Motor neuron (in vitro differentiated cells): ENCODE data around the gene MBTPS1. TPM values are rescaled to one million over a fixed set of nuclear protein-coding genes. Genes with fewer than 3 reads are reported as not detected.

ENCODE experiments used
- ATAC-seq, 8 experiments: fragments of 200-7000 bp; cut with Tn5 transposase; replicated peaks in 6 of 8; 2 replicates each; pipeline ENCODE4 v1.8.0; 2021; ENCODE audit warnings: mild to moderate bottlenecking in 8 of 8, moderate library complexity in 8 of 8
- H3K27ac ChIP-seq, 2 donors: fragments of 250-450 bp; sonication (Bioruptor Pico); 2 replicates each; pipeline ENCODE4 v1.9.0; 2021; ENCODE audit warnings: antibody characterized with exemption in 2 of 2, mild to moderate bottlenecking in 2 of 2, moderate library complexity in 1 of 2
- H3K4me1 ChIP-seq, 2 donors: fragments of 250-450 bp; sonication (Bioruptor Pico); replicated peaks in 1 of 2; 2 replicates each; pipeline ENCODE4 v1.6.1; 2021; ENCODE audit warnings: antibody characterized with exemption in 2 of 2, mild to moderate bottlenecking in 2 of 2, moderate library complexity in 1 of 2
- H3K4me3 ChIP-seq, 5 donors: fragments of 250-450 bp; sonication (Bioruptor Pico); 2 replicates each; pipeline ENCODE4 v1.9.0; 2021; ENCODE audit warnings: antibody characterized with exemption in 5 of 5, mild to moderate bottlenecking in 5 of 5, moderate library complexity in 4 of 5
- WGBS, 10 experiments: fragments of 450-650 bp; shearing (Covaris generic); methylation state at CpG; one replicate each; pipeline ENCODE4 v1.0.0; 2022; 5-methylcytosine and 5-hydroxymethylcytosine counted together
- in situ Hi-C, 9 experiments: fragments of 400-800 bp; cut with MboI; loops; one replicate each; pipeline ENCODE4 v1.15.0; 2021; ENCODE audit warnings: low sequenced_read_pairs in 9 of 9, low pct_unique_long_range_greater_than_20kb in 2 of 9; ENCODE audit not compliant: unreplicated experiment in 9 of 9
- total RNA-seq, 8 experiments: library from RNA; unstranded; fragments of 300-600 nt; gene quantifications; 2 replicates each; pipeline versions ENCODE4 v1.2.3 to v1.2.4, GENCODE V29; 2022

The MBTPS1 gene
- total RNA-seq, 8 experiments from 2014 or later: 42.5 to 166 (median 62.3) TPM

- in situ Hi-C loops: loop anchor here in 1 of 9 experiments (25.0 kb wide), 1 partner anchor 396 kb away; no protein-coding TSS in a partner anchor
These were observed 25.3 kb downstream of the MBTPS1 start for GRCh38 chr16:84091460-84091859.

DNA sequence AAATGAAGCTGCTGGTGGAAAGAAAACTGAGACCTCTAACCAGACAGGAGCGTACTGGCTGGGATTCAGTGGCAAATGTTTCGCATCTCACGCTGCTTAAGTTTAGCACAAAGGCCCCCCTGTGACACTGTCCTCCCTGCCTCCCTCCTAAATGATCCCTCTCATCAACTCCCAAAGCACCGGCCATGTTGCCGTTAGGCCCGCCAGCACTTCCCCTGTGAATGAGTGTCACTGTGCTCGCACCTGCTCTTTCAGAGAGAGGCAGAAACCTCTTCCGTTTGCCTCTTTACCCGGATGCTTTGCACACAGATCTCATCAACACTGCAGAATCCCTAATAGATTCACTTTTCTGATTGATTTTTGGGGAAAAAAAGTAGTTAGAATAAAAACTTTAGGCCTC, 26.5 kb downstream of the MBTPS1 start:
- Histone ChIP-seq H3K27ac (no peak overlapping the region), H3K4me3 (no peak overlapping the region), H3K4me1 (no peaks in the 10 kb centered on the region)
- 80 to 100% (median 88%) methylated on average over 2 to 7 of the region's 9 CpGs for WGBS, 10 experiments
- ATAC-seq: no peak
- in situ Hi-C loops: loop anchor here in 1 of 9 experiments (25.0 kb wide), 1 partner anchor 397 kb away; no protein-coding TSS in a partner anchor

More at GRCh38 chr16:84091460-84091859, 25.3 kb downstream of the MBTPS1 start:
- Histone ChIP-seq H3K4me1 (no peaks in the 10 kb centered on the region), H3K27ac (no peak overlapping the region), H3K4me3 (no peak overlapping the region)
- peak in 4 of 8 experiments; percentile 23 to 82 (median 50) for ATAC-seq
- 68 to 100% (median 86%) methylated on average over 1 to 10 of the region's 10 CpGs; no CpG with 5 or more reads in 1 of the 10 experiments for WGBS, 10 experiments

DNA sequence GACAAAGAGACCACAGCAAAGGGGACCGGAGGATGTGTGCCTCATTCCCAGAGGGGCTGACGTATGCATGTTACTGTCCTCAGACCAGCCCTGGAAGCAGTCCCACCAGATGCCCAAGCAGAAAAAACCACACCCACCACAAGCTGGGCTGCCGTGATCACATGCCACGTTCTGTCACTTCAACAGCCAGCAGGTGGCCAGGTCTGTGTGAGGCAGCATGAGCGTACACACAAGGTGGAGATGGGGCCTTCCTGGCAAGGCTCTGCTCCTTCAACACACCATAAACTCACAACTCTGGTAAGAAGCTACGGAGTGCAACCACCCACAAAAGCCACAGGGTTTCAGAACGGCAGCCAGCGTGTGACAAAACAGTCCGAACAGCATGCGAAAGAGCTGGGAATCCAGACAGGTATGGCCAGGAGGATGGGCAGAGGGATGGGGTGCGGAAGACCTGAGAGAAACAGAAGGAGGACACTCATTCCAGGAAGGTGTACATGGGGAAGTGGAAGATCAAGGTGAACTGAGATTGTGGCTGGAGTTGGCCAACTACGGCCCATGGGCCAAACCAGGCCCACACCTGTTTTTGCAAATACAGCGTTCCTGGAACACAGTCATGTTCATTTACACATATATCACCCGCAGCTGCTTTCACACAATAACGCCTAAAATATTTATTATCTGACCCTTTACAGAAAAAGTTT, 27.9 kb downstream of the MBTPS1 start:
- H3K4me3 ChIP-seq: no peak overlapping the region
- WGBS, 10 experiments: 67 to 100% (median 80%) methylated on average over 1 to 11 of the region's 15 CpGs
- in situ Hi-C loops: loop anchor here in 3 of 9 experiments (10.0 to 25.0 kb wide), 3 partner anchors 76 to 398 kb away; no protein-coding TSS in a partner anchor

GRCh38 chr16:84087466-84088151, 29.1 kb downstream of the MBTPS1 start:
- no peak for ATAC-seq
- H3K27ac ChIP-seq: no peak overlapping the region
- in situ Hi-C loops: loop anchor here in 3 of 9 experiments (10.0 to 25.0 kb wide), 3 partner anchors 77 to 400 kb away; no protein-coding TSS in a partner anchor

More for the DNA sequence above, 27.9 kb downstream of the MBTPS1 start:
- H3K4me1 ChIP-seq: no peaks in the 10 kb centered on the region
- H3K27ac ChIP-seq: no peak overlapping the region
- peak in 3 of 8 experiments; percentile 62 to 67 (median 65) for ATAC-seq

DNA sequence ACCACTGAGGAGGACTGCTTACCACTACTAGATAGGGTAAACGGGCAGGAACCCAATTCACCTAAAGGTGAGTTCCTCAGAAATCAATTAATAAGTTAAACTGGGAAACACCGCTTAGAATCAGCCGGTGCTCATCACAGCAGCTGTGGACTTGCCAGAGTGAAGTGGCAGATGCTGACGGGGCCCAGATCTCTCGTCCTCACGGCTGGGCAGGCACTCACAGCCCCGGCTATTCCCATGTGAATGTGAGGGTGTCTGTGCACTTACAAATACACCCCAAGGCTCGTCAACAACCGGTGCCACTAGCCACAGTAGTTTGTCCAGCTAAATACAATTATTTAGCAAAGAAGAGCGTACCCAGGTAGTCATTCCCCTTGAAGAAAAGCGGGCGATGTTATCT, 29.7 kb downstream of the MBTPS1 start:
- no peak overlapping the region for H3K27ac ChIP-seq
- ATAC-seq: no peak
- H3K4me1 ChIP-seq: no peaks in the 10 kb centered on the region
- in situ Hi-C loops: loop anchor here in 3 of 9 experiments (10.0 to 25.0 kb wide), 3 partner anchors 78 to 400 kb away; no protein-coding TSS in a partner anchor
- H3K4me3 ChIP-seq: no peak overlapping the region
- 80 to 100% (median 94%) methylated on average over 3 to 12 of the region's 12 CpGs; no CpG with 5 or more reads in 1 of the 10 experiments for WGBS, 10 experiments

More at GRCh38 chr16:84087466-84088151, 29.1 kb downstream of the MBTPS1 start:
- H3K4me1 ChIP-seq: no peaks in the 10 kb centered on the region
- no peak overlapping the region for H3K4me3 ChIP-seq
- WGBS, 10 experiments: 76 to 93% (median 87%) methylated on average over 1 to 10 of the region's 11 CpGs; no CpG with 5 or more reads in 2 of the 10 experiments

GRCh38 chr16:84086341-84086740, 30.4 kb downstream of the MBTPS1 start:
- no peaks in the 10 kb centered on the region for H3K4me1 ChIP-seq
- ATAC-seq: peak in 3 of 8 experiments; percentile 45 to 54 (median 50)
- no peak overlapping the region for H3K27ac ChIP-seq
- H3K4me3 ChIP-seq: no peak overlapping the region
- whole genome bisulfite sequencing, 10 experiments: 20 to 88% (median 87%) methylated on average over 1 to 3 of the region's 11 CpGs; no CpG with 5 or more reads in 7 of the 10 experiments
- in situ Hi-C loops: loop anchor here in 3 of 9 experiments (10.0 to 25.0 kb wide), 3 partner anchors 78 to 401 kb away; no protein-coding TSS in a partner anchor

DNA sequence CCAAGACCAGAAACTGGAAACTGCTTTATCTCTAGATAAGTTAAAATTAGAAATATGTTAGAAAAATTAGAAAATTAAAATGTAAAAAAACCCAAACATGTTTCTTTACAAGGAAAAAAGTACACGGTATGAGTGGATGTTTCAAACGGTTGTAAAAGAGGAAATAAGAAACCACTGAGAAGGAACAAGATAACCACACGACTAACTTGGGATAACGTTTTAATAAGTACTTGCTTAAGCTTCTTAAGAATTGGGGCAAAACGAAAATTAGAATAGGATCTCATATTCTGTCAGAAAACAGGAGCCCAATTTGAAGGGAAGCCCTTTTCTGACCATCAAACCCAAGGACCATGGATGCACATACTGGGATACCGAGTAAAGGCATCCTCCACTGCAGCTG, 31.0 kb downstream of the MBTPS1 start:
- WGBS, 10 experiments: 64 to 97% (median 77%) methylated on average over 5 to 6 of the region's 6 CpGs; no CpG with 5 or more reads in 1 of the 10 experiments
- ATAC-seq: no peak
- Histone ChIP-seq H3K27ac (no peak overlapping the region), H3K4me3 (no peak overlapping the region), H3K4me1 (no peaks in the 10 kb centered on the region)
- in situ Hi-C loops: loop anchor here in 3 of 9 experiments (10.0 to 25.0 kb wide), 3 partner anchors 79 to 402 kb away; no protein-coding TSS in a partner anchor

- 56 to 100% (median 81%) methylated on average over 1 to 3 of the region's 8 CpGs; no CpG with 5 or more reads in 2 of the 10 experiments for WGBS, 10 experiments
- no peak overlapping the region for H3K4me3 ChIP-seq
- H3K27ac ChIP-seq: no peak overlapping the region
- H3K4me1 ChIP-seq: no peaks in the 10 kb centered on the region
- ATAC-seq: no peak
- in situ Hi-C loops: loop anchor here in 3 of 9 experiments (10.0 to 25.0 kb wide), 3 partner anchors 80 to 402 kb away; no protein-coding TSS in a partner anchor
These were observed 31.5 kb downstream of the MBTPS1 start for GRCh38 chr16:84085271-84085667.

- H3K4me1 ChIP-seq: no peaks in the 10 kb centered on the region
- in situ Hi-C loops: loop anchor here in 3 of 9 experiments (10.0 to 25.0 kb wide), 3 partner anchors 80 to 403 kb away; no protein-coding TSS in a partner anchor
- peak; percentile 69 to 93 (median 79) for ATAC-seq
- 20 to 80% (median 47%) methylated on average over 1 to 10 of the region's 11 CpGs; no CpG with 5 or more reads in 4 of the 10 experiments for WGBS, 10 experiments
- H3K27ac ChIP-seq: no peak overlapping the region
- H3K4me3 ChIP-seq: no peak overlapping the region
These were observed 32.0 kb downstream of the MBTPS1 start for GRCh38 chr16:84084570-84085270.

DNA sequence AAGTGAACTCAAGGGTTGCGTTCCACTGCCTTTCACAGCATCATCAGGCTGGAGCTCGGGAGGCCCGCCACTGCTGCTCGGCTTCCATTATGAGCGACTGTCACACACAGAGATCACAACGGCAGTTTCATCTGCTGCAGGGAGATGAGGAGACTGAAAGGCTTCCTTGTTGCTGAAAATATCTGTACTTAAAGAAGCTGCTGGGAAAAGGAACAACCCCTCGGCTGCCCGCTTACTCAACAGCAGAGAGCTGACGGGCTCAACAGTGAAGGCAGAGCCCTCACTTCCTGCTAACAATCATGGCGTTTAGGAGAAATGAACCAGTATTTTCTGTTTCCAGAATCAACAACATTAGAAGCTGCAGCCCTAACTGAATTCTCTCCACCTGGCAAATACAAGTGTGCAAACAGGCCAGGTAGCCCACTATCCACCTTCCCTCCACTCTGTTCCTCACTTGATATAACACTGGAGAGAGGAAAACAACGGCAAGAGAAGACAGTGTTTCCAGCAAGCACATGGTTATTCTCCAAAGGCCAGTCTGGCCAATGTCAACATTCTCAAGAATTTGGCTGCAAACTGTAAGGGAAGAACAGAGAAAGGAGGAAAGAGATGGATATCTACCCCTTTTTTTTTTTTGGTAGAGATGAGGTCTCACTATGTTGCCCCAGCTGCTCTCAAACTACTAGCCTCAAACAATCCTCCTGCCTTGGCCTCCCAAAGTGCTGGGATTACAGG, 33.7 kb downstream of the MBTPS1 start:
- ATAC-seq: no peak
- 70 to 97% (median 90%) methylated on average over 1 to 8 of the region's 11 CpGs for WGBS, 10 experiments
- no peaks in the 10 kb centered on the region for H3K4me1 ChIP-seq
- no peak overlapping the region for H3K27ac ChIP-seq
- H3K4me3 ChIP-seq: no peak overlapping the region
- in situ Hi-C loops: loop anchor here in 3 of 9 experiments (10.0 to 25.0 kb wide), 3 partner anchors 82 to 404 kb away; no protein-coding TSS in a partner anchor

GRCh38 chr16:84082110-84082509, 34.6 kb downstream of the MBTPS1 start:
- WGBS, 10 experiments: 60 to 100% (median 85%) methylated on average over 1 to 5 of the region's 6 CpGs; no CpG with 5 or more reads in 3 of the 10 experiments
- ATAC-seq: no peak
- Histone ChIP-seq H3K4me1 (no peaks in the 10 kb centered on the region), H3K4me3 (no peak overlapping the region), H3K27ac (no peak overlapping the region)
- in situ Hi-C loops: loop anchor here in 3 of 9 experiments (10.0 to 25.0 kb wide), 3 partner anchors 83 to 405 kb away; no protein-coding TSS in a partner anchor
